ENCODE measurements around the gene C5orf52. TPM values are rescaled to one million over a fixed set of nuclear protein-coding genes. Genes with fewer than 3 reads are reported as not detected.
"Not testable (repeated sequence)": the region's sequence is repeated elsewhere in the genome, so short reads cannot be mapped to it uniquely, and the experiment has no call there.

Gene C5orf52
- total RNA-seq, 1 donor from 2014 or later, result not detected

GRCh38 chr5:157672976-157673375 lies 1.6 kb downstream of the C5orf52 start:
- no peak for ATAC-seq (ENCODE audit: poor library complexity)
- intact Hi-C loops (cut with DNase I), result no loop called here
- no peak for DNase-seq

- intact Hi-C loops (cut with DNase I); DNase-seq; ATAC-seq (ENCODE audit: poor library complexity): not testable (repeated sequence)
These were observed 3.0 kb downstream of the C5orf52 start for GRCh38 chr5:157674351-157674750.

DNA sequence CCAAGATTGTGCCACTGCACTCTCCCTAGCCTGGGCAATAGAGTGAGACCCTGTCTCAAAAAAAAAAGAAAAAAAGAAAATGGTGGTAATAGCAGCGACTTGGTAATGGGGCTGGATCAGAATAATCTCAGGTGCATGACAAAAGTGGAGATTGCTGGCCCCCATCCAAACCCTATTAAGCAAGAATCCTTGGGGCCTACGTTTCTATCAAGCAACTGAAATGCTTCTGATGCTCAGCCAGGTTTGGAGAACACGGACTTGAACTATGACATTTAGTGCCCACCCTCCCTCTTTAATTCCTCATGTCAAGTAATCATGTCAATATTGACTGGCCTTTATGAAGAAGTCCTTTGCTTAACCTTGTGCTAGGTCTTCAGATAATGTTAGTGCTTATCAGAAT lies 6.6 kb downstream of the C5orf52 start:
- intact Hi-C loops (cut with DNase I), result no loop called here
- DNase-seq, result no peak
- ATAC-seq (ENCODE audit: poor library complexity), result no peak

GRCh38 chr5:157679801-157680200 lies 8.5 kb downstream of the C5orf52 start:
- intact Hi-C loops (cut with DNase I), result no loop called here
- ATAC-seq (ENCODE audit: poor library complexity) (no peak), DNase-seq (no peak)

GRCh38 chr5:157680239-157680638 lies 8.9 kb downstream of the C5orf52 start:
- no peak for ATAC-seq (ENCODE audit: poor library complexity)
- intact Hi-C loops (cut with DNase I), result no loop called here
- no peak for DNase-seq

GRCh38 chr5:157681048-157681447 lies 9.7 kb downstream of the C5orf52 start:
- no peak for DNase-seq
- intact Hi-C loops (cut with DNase I), result no loop called here
- ATAC-seq (ENCODE audit: poor library complexity), result peak; percentile 66

DNA sequence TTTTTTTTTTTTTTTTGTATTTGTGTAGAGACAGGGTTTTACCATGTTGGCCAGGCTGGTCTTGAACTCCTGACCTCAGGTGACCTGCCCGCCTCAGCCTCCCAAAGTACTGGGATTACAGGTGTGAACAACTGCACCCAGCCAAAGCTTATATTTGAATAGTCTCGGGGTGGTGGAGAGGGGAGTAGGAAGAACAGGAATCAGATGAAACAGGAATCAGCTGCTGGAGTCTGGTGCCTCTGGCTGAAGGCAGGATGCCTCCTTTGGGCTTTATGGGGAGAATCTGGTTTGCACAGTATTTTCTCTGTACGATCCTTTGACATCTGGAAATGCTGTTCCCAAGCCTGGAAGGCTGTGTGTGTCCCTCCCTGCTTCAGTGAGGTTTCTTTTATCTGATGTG lies 10.9 kb downstream of the C5orf52 start:
- intact Hi-C loops (cut with DNase I), result no loop called here
- DNase-seq (no peak), ATAC-seq (ENCODE audit: poor library complexity) (no peak)

DNA sequence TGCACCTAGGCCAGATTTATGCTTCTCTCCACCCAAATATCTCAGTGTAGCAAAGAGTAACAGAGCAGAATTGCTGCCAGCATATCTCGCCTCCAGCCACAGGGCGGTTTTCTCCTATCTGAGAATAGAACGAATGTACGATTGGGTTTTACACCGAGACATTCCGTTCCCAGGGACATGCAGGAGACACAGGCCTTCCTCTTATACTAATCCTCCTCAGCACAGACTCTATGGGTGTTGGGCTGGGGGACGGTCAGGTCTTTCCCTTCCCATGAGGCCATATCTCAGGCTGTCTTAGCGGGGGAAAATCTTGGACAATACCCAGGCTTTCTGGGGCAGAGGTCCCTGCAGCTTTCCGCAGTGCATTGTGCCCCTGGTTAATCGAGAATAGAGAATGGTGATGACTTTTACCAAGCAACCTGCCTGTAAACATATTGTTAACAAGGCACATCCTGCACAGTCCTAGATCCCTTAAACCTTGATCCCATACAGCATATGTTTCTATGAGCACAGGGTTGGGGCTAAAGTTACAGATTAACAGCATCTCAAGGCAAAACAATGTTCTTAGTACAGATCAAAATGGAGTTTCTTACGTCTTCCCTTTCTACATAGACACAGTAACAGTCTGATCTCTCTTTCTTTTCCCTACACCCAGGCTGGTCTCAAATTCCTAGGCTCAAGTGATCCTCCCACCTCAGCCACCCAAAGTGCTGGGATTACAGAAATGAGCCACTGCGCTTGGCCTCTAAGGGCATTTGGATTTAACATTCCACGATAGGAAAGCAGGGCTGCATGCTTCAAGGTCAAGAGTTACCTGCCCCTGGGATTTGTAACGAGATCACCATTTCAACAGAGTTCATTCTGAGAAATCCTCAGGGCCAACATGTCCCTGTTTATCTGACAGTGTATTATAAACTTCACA lies 15.2 kb downstream of the C5orf52 start:
- DNase-seq; intact Hi-C loops (cut with DNase I): not testable (repeated sequence)
- ATAC-seq (ENCODE audit: poor library complexity), result peak; percentile 69

GRCh38 chr5:157687198-157687554 lies 15.8 kb downstream of the C5orf52 start:
- intact Hi-C loops (cut with DNase I), result no loop called here
- DNase-seq (no peak), ATAC-seq (ENCODE audit: poor library complexity) (peak; percentile 23)

GRCh38 chr5:157689942-157690689 lies 18.8 kb downstream of the C5orf52 start:
- intact Hi-C loops (cut with DNase I), result no loop called here
- no peak for DNase-seq
- ATAC-seq (ENCODE audit: poor library complexity), result no peak

- intact Hi-C loops (cut with DNase I), result no loop called here
- no peak for DNase-seq
- ATAC-seq (ENCODE audit: poor library complexity), result no peak
These were observed 19.5 kb downstream of the C5orf52 start for GRCh38 chr5:157690690-157691433.

DNA sequence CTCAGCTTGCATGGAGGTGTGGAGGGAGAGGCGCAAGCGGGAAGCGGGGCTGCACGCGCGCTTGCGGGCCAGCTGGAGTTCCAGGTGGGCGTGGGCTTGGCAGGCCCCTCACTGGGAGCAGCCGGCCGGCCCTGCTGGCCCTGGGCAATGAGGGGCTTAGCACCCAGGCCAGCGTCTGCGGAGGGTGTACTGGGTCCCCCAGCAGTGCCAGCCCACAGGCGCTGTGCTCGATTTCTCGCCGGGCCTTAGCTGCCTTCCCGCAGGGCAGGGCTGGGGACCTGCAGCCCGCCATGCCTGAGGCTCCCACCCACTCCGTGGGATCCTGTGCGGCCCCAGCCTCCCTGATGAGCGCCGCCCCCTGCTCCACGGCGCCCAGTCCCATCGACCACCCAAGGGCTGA lies 22.5 kb downstream of the C5orf52 start:
- ATAC-seq (ENCODE audit: poor library complexity); DNase-seq; intact Hi-C loops (cut with DNase I): not testable (repeated sequence)

- DNase-seq; intact Hi-C loops (cut with DNase I); ATAC-seq (ENCODE audit: poor library complexity): not testable (repeated sequence)
These were observed 24.8 kb downstream of the C5orf52 start for GRCh38 chr5:157696154-157696553.

DNA sequence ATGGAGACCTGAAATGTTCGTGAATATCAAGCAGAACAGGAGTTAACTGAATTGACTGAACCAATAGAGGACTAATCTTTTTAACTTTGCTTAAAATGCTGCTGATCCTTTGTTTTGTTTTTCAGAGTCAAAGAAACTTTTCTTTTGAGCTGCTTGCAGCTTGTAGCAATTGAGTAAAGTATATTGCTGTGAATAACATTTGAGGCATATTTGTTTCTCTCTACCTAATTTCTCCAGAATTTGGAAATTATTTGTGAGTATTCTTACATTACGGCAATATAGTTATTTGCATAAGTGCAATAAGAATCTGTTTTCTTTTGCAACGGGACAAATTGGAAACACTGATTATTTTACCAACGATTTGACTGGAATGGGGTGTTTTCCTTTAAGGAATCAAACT lies 27.3 kb downstream of the C5orf52 start:
- DNase-seq; ATAC-seq (ENCODE audit: poor library complexity); intact Hi-C loops (cut with DNase I): not testable (repeated sequence)

- DNase-seq (no peak), ATAC-seq (ENCODE audit: poor library complexity) (no peak)
- intact Hi-C loops (cut with DNase I), result no loop called here
These were observed 32.4 kb downstream of the C5orf52 start for GRCh38 chr5:157703736-157704135.

DNA sequence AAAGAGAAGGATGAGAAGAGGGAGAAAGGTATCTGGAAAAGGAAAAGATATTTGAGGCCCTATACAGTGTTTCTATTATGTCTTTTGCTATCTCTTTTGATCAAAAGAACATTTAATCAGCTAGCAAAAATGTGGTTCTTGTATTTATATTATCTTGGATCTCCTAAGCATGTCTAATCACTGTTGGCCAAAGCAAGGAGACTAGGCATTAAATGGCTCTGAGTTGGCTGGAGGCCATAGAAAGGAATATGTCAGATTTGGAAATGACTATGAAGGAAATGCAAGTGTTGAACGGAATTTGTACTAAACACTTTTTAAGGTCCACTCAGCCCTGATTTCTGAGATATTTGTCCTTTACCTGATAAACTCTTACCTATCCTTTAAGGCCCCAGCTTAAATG lies 37.5 kb downstream of the C5orf52 start:
- no peak for DNase-seq
- intact Hi-C loops (cut with DNase I), result no loop called here
- ATAC-seq (ENCODE audit: poor library complexity), result no peak

GRCh38 chr5:157709346-157709745 lies 38.0 kb downstream of the C5orf52 start:
- intact Hi-C loops (cut with DNase I), result no loop called here
- DNase-seq, result no peak
- no peak for ATAC-seq (ENCODE audit: poor library complexity)

DNA sequence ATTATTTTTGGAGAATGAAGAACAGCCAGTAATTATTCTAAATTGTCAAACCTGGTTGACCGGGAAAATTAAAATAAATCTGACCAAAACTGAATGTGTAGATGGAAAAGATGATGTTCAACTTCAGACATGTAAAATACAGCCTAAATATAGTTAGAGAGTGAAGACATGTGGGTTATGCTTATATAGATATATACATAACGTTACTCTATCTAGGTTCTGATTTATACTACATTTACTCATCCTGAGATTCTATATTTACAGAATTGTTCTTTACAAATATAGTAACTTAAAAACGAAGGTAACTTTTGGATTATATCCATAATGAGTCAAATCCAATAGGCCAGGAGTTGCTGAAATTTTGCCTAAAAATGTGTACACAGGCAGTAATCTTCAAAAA lies 39.1 kb downstream of the C5orf52 start:
- ATAC-seq (ENCODE audit: poor library complexity) (no peak), DNase-seq (no peak)
- intact Hi-C loops (cut with DNase I), result loop anchor here (10.0 kb wide), 1 partner anchor 136 kb away; the partner anchor contains the start of gene ADAM19

DNA sequence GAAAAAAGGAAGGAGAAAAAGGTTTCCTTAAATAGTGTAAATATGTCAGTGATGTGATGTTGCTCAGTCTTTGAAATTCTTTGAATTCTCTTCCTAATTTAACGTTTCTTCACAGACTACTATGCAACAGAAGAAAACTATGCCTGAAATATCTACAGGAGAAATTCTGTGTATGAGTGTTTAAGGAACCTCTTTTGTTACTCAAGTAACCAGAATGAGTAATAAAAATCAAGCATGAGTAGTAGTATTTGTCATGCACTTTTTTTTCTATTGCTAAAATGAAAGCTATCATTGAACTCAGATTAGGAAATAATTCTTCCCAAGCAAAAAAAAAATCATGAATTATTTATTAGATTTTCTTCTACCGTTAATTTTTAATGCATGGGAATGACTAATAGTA lies 39.5 kb downstream of the C5orf52 start:
- intact Hi-C loops (cut with DNase I), result loop anchor here (10.0 kb wide), 1 partner anchor 136 kb away; the partner anchor contains the start of gene ADAM19
- ATAC-seq (ENCODE audit: poor library complexity) (no peak), DNase-seq (no peak)

Measured in Right ventricle myocardium superior (tissue), 1 donor.